SK-N-SH (cell line): ENCODE results near the gene TUBB6.
A peak's percentile ranks its signal among the peaks of the same experiment; 100 is the strongest.

ENCODE experiments used
- CTCF ChIP-seq: fragments of 200-600 bp; sonication (generic); IDR thresholded peaks from 2 replicates; pipeline ENCODE4 v1.6.1; 2017; ENCODE audit warnings: antibody characterized with exemption, mild to moderate bottlenecking, moderate library complexity
- EP300 ChIP-seq, 2 experiments: IDR thresholded peaks; 2 replicates each; pipeline versions ENCODE4 v1.4.0 to v1.6.1; 2012; ENCODE audit warnings: borderline replicate concordance in 1 of 2, low read depth in 1 of 2, low read length in 1 of 2
- EZH2phosphoT487 ChIP-seq: fragments of 200-600 bp; sonication (generic); IDR thresholded peaks from 2 replicates; pipeline ENCODE4 v1.6.1; 2017; ENCODE audit warnings: low read depth, mixed run types, mild to moderate bottlenecking, antibody characterized with exemption, moderate library complexity, borderline replicate concordance
- FOXJ3 ChIP-seq: sonication (generic); formaldehyde crosslinking; IDR thresholded peaks from 2 replicates; pipeline ENCODE4 v1.5.1; 2020; ENCODE audit warnings: mild to moderate bottlenecking, missing genetic modification reagents
- JUND ChIP-seq: IDR thresholded peaks from 2 replicates; pipeline ENCODE4 v1.4.0; 2012
- MAX ChIP-seq: IDR thresholded peaks from 2 replicates; pipeline ENCODE4 v1.4.0; 2012; ENCODE audit warnings: low read depth
- MXI1 ChIP-seq: IDR thresholded peaks from 2 replicates; pipeline ENCODE4 v1.6.1; 2012; ENCODE audit warnings: mild to moderate bottlenecking, low read depth, low read length, improper control_type of control experiment
- NFIC ChIP-seq: IDR thresholded peaks from 2 replicates; pipeline ENCODE4 v1.4.0; 2012; ENCODE audit warnings: borderline replicate concordance
- POLR2AphosphoS5 ChIP-seq: IDR thresholded peaks from 2 replicates; pipeline ENCODE4 v1.6.1; 2012; ENCODE audit warnings: low read depth, low read length
- RAD21 ChIP-seq: IDR thresholded peaks from 2 replicates; pipeline ENCODE4 v1.6.1; 2012; ENCODE audit warnings: mild to moderate bottlenecking, low read length
- SIN3A ChIP-seq: IDR thresholded peaks from 2 replicates; pipeline ENCODE4 v1.6.1; 2012; ENCODE audit warnings: low read depth, mild to moderate bottlenecking, low read length, moderate library complexity, borderline replicate concordance
- SMC3 ChIP-seq: IDR thresholded peaks from 2 replicates; pipeline ENCODE4 v1.6.1; 2012; ENCODE audit warnings: low read depth, low read length, improper control_type of control experiment
- USF1 ChIP-seq: IDR thresholded peaks from 2 replicates; pipeline ENCODE4 v1.4.0; 2012; ENCODE audit warnings: low read depth, borderline replicate concordance
- TF ChIP-seq, protein P1 (sequence below): IDR thresholded peaks from 2 replicates; pipeline ENCODE4 v1.6.1; 2012; ENCODE audit warnings: mild to moderate bottlenecking, low read depth, low read length, moderate library complexity

DNA sequence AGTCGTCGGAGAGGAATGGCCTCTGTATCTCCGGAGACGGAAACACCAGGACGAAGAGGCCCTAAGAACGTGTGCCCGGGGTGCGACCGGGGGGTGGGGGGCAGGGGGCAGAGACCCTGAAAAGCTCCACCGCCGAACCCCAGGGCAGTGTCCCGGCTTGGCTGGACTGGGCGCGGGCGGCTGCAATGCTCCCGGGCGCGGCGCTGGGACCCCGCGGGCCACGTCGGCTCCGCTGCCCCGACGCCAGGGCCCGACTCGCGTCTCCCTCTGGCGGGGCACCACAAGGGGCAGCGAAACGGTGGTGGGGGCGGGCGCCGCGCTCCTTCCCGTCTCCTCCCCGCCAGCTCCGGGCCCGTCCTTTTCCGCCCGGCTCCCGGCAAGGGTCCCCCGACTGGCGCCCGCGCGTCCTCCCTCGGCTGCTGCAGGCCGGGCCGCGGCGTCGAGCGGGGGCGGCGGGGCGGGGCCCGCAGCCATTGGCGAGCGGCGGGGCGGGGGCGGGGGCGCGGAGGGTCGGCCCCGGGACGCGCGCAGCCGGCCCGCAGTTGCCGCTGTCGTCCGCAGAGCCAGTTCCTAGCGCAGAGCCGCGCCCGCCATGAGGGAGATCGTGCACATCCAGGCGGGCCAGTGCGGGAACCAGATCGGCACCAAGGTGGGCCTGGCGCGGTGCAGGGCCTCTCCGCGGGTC lies at the start of gene TUBB6:
- TF ChIP-seq EZH2phosphoT487 (no peak), MXI1 (no peak), USF1 (no peak), CTCF (no peak), EP300 (IDR thresholded peaks at IDR 0.05; ENCODE audit: borderline replicate concordance in 1 of 2, low read depth in 1 of 2, low read length in 1 of 2) (no peak), RAD21 (no peak), POLR2AphosphoS5 (peak; percentile 73), SMC3 (no peak), MAX (no peak), SIN3A (no peak), FOXJ3 (no peak), JUND (no peak), NFIC (no peak)
- TF ChIP-seq, protein P1, sequence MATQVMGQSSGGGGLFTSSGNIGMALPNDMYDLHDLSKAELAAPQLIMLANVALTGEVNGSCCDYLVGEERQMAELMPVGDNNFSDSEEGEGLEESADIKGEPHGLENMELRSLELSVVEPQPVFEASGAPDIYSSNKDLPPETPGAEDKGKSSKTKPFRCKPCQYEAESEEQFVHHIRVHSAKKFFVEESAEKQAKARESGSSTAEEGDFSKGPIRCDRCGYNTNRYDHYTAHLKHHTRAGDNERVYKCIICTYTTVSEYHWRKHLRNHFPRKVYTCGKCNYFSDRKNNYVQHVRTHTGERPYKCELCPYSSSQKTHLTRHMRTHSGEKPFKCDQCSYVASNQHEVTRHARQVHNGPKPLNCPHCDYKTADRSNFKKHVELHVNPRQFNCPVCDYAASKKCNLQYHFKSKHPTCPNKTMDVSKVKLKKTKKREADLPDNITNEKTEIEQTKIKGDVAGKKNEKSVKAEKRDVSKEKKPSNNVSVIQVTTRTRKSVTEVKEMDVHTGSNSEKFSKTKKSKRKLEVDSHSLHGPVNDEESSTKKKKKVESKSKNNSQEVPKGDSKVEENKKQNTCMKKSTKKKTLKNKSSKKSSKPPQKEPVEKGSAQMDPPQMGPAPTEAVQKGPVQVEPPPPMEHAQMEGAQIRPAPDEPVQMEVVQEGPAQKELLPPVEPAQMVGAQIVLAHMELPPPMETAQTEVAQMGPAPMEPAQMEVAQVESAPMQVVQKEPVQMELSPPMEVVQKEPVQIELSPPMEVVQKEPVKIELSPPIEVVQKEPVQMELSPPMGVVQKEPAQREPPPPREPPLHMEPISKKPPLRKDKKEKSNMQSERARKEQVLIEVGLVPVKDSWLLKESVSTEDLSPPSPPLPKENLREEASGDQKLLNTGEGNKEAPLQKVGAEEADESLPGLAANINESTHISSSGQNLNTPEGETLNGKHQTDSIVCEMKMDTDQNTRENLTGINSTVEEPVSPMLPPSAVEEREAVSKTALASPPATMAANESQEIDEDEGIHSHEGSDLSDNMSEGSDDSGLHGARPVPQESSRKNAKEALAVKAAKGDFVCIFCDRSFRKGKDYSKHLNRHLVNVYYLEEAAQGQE = 0 out of 2 replicates have a peak, but pooled peaks have one; percentile 12
